Astrocyte of the spinal cord (primary cell): Measurements from ENCODE around the gene TMEM30A.

Experiments used
- DNase-seq: peaks from one replicate; pipeline ENCODE4 v3.0.0; 2011; ENCODE audit warnings: low read depth, low spot score
- H3K4me3 ChIP-seq: 2 replicates; pipeline ENCODE4 v1.5.1; 2011; ENCODE audit warnings: low read depth, mild to moderate bottlenecking, low read length, moderate library complexity
- CTCF ChIP-seq: IDR thresholded peaks from 2 replicates; pipeline ENCODE4 v1.5.1; 2012; ENCODE audit warnings: low read depth, mild to moderate bottlenecking, low read length, inconsistent platforms
- in situ Hi-C: cut with HindIII; loops from 2 replicates; pipeline ENCODE4 v1.10.0; 2017; ENCODE audit warnings: low sequenced_read_pairs

The TMEM30A gene

GRCh38 chr6:75305573-75305972, 21.0 kb upstream of the TMEM30A start:
- TF ChIP-seq CTCF = no peak
- in situ Hi-C loops = no loop called here
- no peak for DNase-seq
- H3K4me3 ChIP-seq = no peak overlapping the region

- no peak overlapping the region for H3K4me3 ChIP-seq
- no peak for TF ChIP-seq CTCF
- in situ Hi-C loops = no loop called here
- DNase-seq = no peak
These were observed 17.7 kb upstream of the TMEM30A start for GRCh38 chr6:75302280-75302679.

GRCh38 chr6:75301537-75301936, 16.9 kb upstream of the TMEM30A start:
- no peak overlapping the region for H3K4me3 ChIP-seq
- DNase-seq = no peak
- TF ChIP-seq CTCF = no peak
- in situ Hi-C loops = no loop called here

- H3K4me3 ChIP-seq = no peak overlapping the region
- DNase-seq = no peak
- no peak for TF ChIP-seq CTCF
- in situ Hi-C loops = no loop called here
These were observed 16.5 kb upstream of the TMEM30A start for GRCh38 chr6:75301088-75301487.

GRCh38 chr6:75300531-75300855, 15.9 kb upstream of the TMEM30A start:
- no peak overlapping the region for H3K4me3 ChIP-seq
- in situ Hi-C loops = no loop called here
- no peak for DNase-seq
- TF ChIP-seq CTCF = no peak

GRCh38 chr6:75299801-75300530, 15.4 kb upstream of the TMEM30A start:
- no peak for TF ChIP-seq CTCF
- in situ Hi-C loops = no loop called here

More at GRCh38 chr6:75299801-75300530, 15.4 kb upstream of the TMEM30A start:
- no peak for DNase-seq
- H3K4me3 ChIP-seq = no peak overlapping the region
